HG02870 (cell line): ENCODE data around the gene NT5DC4.
A peak's percentile ranks its signal among the peaks of the same experiment; 100 is the strongest.

Experiments
- ATAC-seq: cut with Tn5 transposase; IDR thresholded peaks from one replicate; pipeline ENCODE4 v1.9.1; 2021; ENCODE audit warnings: mild to moderate bottlenecking, moderate library complexity; ENCODE audit not compliant: unreplicated experiment

The NT5DC4 gene

DNA sequence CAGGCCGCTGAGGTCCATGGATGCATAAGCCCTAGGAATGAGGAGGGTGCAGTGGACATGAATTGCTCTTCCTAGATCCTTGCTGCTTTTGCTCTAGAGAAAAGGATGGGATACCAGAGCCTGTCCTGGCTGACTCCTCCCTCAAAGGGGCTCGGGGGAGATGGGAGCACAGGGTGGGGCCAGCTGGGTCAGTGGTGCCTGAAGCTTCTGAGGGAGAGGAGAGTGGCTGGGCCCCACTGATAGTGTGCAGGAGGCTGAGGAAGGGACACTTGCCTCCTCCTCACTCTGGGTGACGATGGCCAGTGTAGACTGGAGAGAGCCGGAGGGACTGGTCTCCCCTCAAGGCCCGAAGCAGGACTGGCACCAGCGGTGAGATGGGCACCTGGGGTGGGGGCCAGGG is at the start of gene NT5DC4:
TSS of gene NT5DC4 (plus strand) at position 236 of the 400 bp plus-strand sequence. CDS start at position 296, 60 bp downstream.
- ATAC-seq = no peak

DNA sequence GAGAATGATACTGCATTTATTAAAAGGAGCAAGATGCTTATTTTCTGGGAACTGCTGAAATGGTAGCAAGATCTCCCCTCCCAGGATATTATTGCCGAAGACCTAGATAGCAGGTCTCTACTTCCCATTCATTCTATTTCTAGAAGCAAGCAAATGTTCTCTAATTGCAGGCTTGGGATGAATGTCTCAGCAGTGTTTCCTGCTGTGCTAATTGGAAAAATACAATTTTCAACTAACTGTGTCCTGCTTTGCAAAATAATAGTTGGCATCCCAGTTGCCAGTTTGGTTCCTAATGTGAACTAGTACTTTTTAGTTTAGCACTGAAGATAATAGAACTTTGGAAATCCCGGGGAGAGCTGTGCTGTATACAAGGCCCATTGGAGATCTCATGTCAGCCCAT is 49.0 kb upstream of the NT5DC4 start:
- ATAC-seq = no peak

DNA sequence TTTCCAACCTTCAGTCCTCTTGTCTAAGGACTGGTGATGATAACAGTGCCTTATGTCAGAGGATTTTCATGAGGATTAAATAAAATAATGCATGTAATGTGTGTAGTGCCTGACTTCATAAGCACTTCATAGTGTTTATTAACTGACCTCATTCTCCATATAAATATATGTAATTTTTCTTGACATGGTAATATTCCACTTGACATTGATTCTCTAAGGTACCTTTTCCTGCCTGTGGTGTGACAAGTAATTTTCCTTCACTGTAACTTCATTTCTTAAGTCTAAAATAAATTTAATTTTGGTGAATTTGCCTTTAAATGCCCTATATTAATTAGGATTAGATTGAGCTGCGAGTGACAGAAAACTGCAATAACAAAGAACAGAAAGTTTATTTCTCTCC is 47.8 kb upstream of the NT5DC4 start:
- no peak for ATAC-seq

DNA sequence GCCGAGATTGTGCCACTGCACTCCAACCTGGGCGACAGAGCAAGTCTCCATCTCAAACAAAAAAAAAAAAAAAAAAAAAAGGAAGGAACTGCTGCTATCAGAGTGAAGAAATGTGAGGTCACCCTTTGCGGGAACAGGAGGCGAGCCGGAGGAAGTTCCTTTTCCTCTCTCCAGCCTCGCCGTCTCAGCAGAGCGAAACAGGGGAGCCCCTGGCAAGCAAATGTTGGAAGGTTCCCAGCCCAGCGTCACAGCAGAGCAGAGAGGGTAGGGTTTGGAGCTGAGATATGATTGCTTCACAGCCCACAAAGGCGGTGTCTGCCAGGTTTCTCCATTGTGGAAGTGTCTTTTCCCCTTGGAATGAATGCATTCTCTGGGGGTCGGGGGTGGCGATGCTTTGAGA is 46.6 kb upstream of the NT5DC4 start:
- no peak for ATAC-seq

DNA sequence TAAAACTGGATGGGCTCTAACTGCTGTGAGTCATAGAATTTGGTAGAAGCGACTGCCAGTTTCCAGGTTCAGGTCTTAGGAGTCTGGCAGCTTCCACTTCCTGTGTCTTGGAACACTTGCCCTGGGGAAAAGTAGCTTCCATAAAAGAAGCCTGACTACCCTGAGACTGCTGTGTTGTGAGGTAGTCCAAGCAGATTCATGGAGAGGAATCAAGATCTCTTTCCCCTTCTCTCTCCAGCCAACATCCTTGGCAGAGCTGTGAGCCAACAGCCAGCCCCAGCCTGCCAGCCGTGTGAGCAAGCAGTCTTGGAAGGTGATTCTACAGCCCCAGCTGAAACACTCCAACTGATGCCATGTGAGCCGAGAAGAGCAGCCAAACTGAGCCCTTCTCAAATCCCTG is 41.3 kb upstream of the NT5DC4 start:
- ATAC-seq = no peak

GRCh38 chr2:112680666-112681101 is 40.1 kb upstream of the NT5DC4 start:
- no peak for ATAC-seq

DNA sequence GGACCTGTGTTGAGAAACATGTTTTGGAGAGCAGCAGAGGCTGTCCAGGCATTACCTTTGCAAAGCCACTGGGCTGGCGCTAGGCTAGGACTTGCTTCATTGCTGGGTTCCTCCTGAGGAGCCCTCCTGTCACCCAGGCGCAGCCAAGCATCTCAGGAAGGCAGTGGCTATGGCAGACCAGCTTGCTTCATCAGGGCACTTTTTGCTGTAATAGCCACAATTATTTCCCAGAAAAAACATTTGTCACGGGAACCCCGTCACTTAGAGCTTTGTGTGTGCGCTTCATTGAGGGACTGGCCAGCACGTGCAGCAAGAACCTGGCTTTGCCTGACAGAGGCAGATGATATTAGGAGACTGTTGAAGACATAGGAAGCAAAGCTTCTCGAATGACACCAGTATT is 38.7 kb upstream of the NT5DC4 start:
- ATAC-seq = no peak

- ATAC-seq = no peak
Observed at GRCh38 chr2:112683550-112684414, 37.0 kb upstream of the NT5DC4 start.

- no peak for ATAC-seq
Observed at GRCh38 chr2:112684415-112684775, 36.4 kb upstream of the NT5DC4 start.

- no peak for ATAC-seq
Observed at GRCh38 chr2:112685271-112685884, 35.4 kb upstream of the NT5DC4 start.

DNA sequence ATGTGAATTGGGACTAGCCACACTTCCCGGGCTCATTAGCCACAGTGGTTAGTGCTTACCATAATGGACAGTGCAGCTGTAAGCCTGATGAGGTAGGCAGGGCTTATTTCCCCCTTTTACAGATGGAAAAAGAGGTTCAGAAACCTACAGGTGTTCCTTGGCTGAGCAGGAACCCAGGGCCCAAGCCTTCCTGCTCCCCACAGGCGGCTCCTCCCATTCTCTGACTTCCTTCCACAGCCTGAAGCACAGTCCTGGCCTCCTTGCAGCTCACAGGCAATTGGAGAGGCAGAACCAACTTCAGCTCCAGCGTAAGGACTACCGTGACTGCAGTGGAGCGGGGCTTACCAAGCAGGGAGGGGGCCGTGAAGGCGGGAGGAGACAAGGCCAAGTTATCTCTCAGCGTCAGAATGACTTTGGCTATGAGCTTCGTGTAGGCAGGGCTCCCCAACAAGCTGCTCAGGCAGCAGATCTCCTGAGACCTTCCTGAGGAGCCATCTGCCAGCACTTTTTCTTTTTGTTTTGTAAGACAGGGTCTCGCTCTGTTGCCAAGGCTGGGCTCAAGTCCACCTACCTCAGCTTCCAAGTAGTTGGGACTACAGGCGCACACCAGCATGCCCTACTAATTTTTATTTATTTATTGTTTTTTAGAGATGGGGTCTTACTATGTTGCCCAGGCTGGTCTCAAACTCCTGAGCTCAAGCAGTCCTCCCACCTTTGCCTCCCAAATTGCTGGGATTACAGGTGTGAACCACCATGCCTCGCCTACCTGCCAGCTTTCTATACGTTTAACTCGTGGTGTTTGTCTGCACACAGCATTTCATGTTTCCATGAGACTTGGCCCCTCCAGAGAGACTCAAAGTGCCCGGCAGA is 34.2 kb upstream of the NT5DC4 start:
- ATAC-seq = peak; percentile 56

DNA sequence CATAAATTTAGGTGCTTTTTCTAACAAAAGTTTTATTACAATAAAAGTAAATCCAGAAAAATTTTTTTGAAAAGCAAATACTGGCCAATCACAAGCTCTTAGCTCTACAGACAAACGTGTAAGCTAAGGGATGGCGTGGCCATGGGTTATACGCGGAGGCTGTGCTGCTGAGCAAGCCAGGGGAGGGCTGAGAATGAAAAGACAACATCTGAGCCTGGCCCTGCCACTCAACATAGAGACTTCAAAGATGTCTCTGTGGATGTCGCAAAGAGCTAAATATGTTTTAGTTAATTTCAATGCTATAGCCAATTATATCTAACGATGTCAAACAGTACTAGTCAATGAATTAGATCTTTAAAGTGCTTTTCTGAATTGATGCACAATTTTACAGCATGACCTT is 33.3 kb upstream of the NT5DC4 start:
- no peak for ATAC-seq

- no peak for ATAC-seq
Observed at GRCh38 chr2:112688086-112688880, 32.5 kb upstream of the NT5DC4 start.

GRCh38 chr2:112690853-112691401 is 29.9 kb upstream of the NT5DC4 start:
- ATAC-seq = no peak

- ATAC-seq = no peak
Observed at GRCh38 chr2:112691881-112692281, 28.9 kb upstream of the NT5DC4 start.

DNA sequence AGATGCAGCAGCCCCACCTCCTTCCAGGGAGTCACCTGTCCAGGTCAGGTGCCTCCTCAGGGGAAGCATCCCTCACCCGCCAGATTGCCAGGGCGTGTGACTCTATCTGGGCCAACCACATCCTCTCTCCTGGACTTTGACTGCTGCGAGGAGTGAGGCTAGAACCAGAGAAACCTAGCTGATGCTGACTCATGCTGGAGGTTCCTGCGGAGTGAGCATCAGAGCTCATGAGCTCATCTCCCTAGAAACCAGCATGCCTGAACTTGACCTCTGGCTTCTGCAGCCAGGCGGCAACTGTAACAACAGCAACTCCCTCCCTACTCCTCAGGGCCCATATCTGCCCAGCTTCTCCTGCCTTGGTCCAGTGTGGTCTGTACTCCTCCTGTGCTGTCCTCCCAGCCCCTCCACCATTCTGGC is 28.3 kb upstream of the NT5DC4 start:
- peak; percentile 82 for ATAC-seq

DNA sequence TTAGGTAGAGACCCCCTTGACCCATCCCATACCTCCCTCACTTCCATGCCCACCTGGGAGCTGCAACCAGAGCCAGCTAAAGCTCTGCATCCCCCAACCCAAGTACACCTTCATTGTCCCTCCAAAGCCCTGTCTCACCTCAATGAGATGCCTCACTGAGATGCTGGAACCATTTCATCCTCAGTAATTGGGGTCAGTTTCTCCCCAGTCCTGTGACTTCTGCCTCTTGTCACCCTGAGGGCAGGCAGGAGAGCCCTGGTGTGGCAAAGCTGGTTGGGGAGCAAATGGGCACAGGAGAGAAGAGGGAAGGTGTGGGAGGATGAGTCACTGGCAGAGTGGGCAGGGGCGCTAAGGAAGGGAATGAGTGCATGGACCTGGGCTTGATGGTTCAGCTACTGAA is 27.9 kb upstream of the NT5DC4 start:
- ATAC-seq = no peak

DNA sequence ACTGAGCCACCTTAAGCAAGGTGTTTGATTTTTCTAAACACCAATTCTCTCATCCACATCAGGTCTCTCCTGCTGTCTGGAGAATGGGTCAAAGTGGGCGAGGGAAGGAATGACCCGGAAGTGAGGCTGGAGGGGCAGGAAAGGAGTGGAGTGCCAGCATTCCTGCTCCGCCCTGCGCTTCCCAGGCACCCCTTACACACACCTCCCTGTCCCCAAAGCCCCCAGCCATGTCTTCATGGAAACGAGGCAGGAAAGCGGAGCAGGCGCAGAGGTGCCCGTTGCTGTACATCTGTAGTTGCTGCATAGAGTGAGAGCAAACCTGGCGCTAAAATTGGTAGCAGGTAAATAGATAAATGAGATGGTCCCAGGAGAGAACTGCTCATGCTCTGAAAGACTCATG is 27.2 kb upstream of the NT5DC4 start:
- no peak for ATAC-seq

- ATAC-seq = no peak
Observed at GRCh38 chr2:112694182-112694581, 26.6 kb upstream of the NT5DC4 start.

- no peak for ATAC-seq
Observed at GRCh38 chr2:112698834-112699515, 21.8 kb upstream of the NT5DC4 start.
